SU-DHL-6 (cell line): ENCODE measurements around the gene ADH1C.

Experiments
- CTCF ChIP-seq: fragments of 200-600 bp; sonication (generic); IDR thresholded peaks from one replicate; pipeline ENCODE4 v1.5.1; 2017; ENCODE audit warnings: antibody characterized with exemption, mild to moderate bottlenecking, low read length, moderate library complexity; ENCODE audit not compliant: insufficient read depth, poor library complexity, severe bottlenecking
- EZH2phosphoT487 ChIP-seq: fragments of 200-600 bp; sonication (generic), shearing (Covaris generic); conservative IDR thresholded peaks from 2 replicates; pipeline ENCODE4 v1.6.1; 2018; ENCODE audit warnings: mild to moderate bottlenecking, antibody characterized with exemption, low read length, moderate library complexity, mixed read lengths

DNA sequence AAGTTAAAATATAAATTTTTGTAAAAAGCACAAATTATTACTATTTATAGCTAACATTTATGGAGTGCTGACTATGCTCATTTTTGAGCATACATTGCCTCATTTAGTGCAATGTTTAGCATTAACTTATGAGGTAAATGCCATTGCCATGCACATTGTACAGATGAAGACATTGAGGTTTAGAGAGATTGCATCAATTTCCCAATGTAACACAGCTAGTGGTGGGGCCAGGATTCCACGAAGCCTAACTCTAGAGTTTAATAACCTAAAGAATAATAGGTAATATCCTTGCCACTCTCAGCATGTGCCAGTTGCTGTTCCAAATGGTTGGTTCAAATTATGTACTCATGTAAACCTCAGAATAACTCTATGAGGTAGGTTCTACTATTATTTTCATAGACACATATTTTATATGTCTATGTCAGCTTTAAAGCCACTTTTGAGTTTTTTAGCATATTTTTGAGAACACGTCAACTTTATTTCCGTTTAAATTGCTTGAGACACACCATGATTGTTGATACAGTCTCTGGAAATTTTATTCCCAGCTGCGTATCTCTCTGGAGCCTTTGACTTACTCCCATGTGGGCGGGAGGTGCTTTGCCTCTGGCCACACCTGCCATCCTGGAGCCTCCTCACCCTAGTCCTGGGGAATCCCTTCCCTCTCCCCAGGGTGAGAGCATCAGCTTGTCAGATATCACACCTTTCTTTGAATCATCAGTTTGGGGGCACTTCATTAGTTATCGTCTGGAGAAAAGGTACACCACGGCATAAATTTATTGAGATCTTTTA is 51.0 kb downstream of the ADH1C start:
- no peak for TF ChIP-seq EZH2phosphoT487
- no peak for TF ChIP-seq CTCF
